Tibial nerve (tissue), 4 donors: ENCODE measurements around the gene VLDLR. TPM values are rescaled to one million over a fixed set of nuclear protein-coding genes. Genes with fewer than 3 reads are reported as not detected.

Source experiments
- DNase-seq, 2 donors: peaks; one replicate each; pipeline ENCODE4 v3.0.0-alpha.2; 2019; ENCODE audit warnings: low spot score in 2 of 2
- H3K27ac ChIP-seq, 4 donors: fragments of 200-600 bp; sonication (generic) in 3 of 4; one replicate each; pipeline ENCODE4 v1.5.1; 2017 to 2019; ENCODE audit warnings: mild to moderate bottlenecking in 1 of 4
- H3K27me3 ChIP-seq, 2 donors: fragments of 200-600 bp; sonication (generic) in 1 of 2; one replicate each; pipeline versions ENCODE4 v1.5.1 to v1.6.0; 2017 to 2019
- H3K36me3 ChIP-seq, 3 donors: fragments of 200-600 bp; sonication (generic); one replicate each; pipeline ENCODE4 v1.5.1; 2018 to 2019
- H3K4me1 ChIP-seq, 4 donors: fragments of 200-600 bp; sonication (generic) in 3 of 4; one replicate each; pipeline ENCODE4 v1.5.1; 2017 to 2019
- H3K4me3 ChIP-seq, 4 donors: fragments of 200-600 bp; sonication (generic) in 3 of 4; one replicate each; pipeline ENCODE4 v1.5.1; 2017 to 2019; ENCODE audit warnings: mild to moderate bottlenecking in 1 of 4, moderate library complexity in 1 of 4
- H3K9me3 ChIP-seq, 4 donors: fragments of 200-600 bp; sonication (generic) in 3 of 4; one replicate each; pipeline ENCODE4 v1.5.1; 2017 to 2019
- EP300 ChIP-seq, 2 donors: sonication (generic); formaldehyde crosslinking; IDR thresholded peaks; one replicate each; pipeline ENCODE4 v1.6.1; 2017; ENCODE audit warnings: antibody characterized with exemption in 2 of 2, mild to moderate bottlenecking in 1 of 2
- POLR2A ChIP-seq, 2 donors: fragments of 450-650 bp; IDR thresholded peaks; one replicate each; pipeline ENCODE4 v1.6.1; 2017; ENCODE audit warnings: antibody characterized with exemption in 2 of 2, mild to moderate bottlenecking in 2 of 2, moderate library complexity in 2 of 2
- WGBS, 2 donors: methylation state at CpG; one replicate each; pipeline ENCODE4 v1.1.5; 2018; 5-methylcytosine and 5-hydroxymethylcytosine counted together
- total RNA-seq, 4 donors: library from RNA; depleted of rRNA; stranded (reverse); fragments of >200 nt; gene quantifications; one replicate each; pipeline ENCODE4 v1.1.0, GENCODE V29; 2016
- TF ChIP-seq, protein P1 (sequence below), 5 experiments: fragments of 200-600 bp in 3 of 5; fragments of 450-650 bp in 2 of 5; sonication (generic) in 3 of 5; IDR thresholded peaks; one replicate each; pipeline ENCODE4 v1.5.1; 2016 to 2019; ENCODE audit warnings: antibody characterized with exemption in 5 of 5, mild to moderate bottlenecking in 3 of 5, moderate library complexity in 2 of 5

Gene VLDLR
- total RNA-seq, 4 donors from 2014 or later = 9.0 to 14.0 (median 11.1) TPM

DNA sequence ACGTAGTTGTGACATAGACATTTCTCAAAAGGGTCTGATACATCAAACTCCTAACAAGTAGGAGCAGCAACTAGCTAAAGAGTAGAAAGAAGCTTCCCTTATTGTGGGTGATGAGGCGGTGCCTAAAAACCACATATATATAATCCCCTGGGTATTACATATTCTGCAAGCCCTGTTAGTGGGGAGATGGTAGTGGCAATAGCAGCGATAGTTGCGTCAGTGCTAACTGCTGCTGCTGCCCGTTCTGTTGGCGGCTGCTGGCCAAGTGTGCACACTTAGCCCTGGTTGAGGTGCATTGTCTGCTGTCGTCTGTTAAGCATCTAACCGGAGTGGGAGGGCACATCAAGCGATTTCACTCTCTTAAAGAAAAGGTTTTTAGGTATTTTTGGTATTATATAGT is 35.8 kb downstream of the VLDLR start:
- DNase-seq = no peak
- Histone ChIP-seq H3K27me3 (no peaks in the 10 kb centered on the region), H3K9me3 (no peaks in the 10 kb centered on the region), H3K27ac (no peak overlapping the region), H3K4me3 (no peak overlapping the region), H3K4me1 (no peaks in the 10 kb centered on the region), H3K36me3 (peaks cover 0 to 27% (median 0%) of the 10 kb centered on the region in 3 donors)
- 86 to 88% methylated on average over 9 of the region's 9 CpGs for WGBS, 2 donors
- TF ChIP-seq, protein P1, sequence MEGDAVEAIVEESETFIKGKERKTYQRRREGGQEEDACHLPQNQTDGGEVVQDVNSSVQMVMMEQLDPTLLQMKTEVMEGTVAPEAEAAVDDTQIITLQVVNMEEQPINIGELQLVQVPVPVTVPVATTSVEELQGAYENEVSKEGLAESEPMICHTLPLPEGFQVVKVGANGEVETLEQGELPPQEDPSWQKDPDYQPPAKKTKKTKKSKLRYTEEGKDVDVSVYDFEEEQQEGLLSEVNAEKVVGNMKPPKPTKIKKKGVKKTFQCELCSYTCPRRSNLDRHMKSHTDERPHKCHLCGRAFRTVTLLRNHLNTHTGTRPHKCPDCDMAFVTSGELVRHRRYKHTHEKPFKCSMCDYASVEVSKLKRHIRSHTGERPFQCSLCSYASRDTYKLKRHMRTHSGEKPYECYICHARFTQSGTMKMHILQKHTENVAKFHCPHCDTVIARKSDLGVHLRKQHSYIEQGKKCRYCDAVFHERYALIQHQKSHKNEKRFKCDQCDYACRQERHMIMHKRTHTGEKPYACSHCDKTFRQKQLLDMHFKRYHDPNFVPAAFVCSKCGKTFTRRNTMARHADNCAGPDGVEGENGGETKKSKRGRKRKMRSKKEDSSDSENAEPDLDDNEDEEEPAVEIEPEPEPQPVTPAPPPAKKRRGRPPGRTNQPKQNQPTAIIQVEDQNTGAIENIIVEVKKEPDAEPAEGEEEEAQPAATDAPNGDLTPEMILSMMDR (IDR thresholded peaks at IDR 0.05) = no peak
- TF ChIP-seq EP300 (IDR thresholded peaks at IDR 0.05) (no peak), POLR2A (IDR thresholded peaks at IDR 0.05) (no peak)

DNA sequence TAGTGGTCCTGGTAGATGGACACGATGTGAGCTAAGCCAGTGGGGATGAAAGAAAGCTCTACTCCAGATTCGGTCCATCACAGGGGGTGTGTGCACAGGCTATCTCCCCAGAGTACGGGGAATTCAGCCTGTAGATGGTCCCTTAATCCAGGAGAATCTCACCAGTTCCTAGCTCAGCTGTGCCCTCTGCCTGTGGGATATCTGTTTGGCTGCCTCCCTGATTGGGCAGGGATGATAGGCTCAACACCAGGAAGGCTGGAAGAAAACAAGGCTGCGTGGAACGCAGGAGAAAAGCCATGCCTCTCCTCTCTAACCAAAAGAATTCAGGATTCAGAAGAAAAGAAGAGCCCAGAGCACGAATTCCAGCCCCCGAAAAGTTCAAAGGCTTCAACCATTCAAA is 40.9 kb downstream of the VLDLR start:
- Histone ChIP-seq H3K27ac (no peak overlapping the region), H3K9me3 (no peaks in the 10 kb centered on the region), H3K4me3 (no peak overlapping the region), H3K4me1 (peaks cover 0 to 11% (median 0%) of the 10 kb centered on the region in 4 donors), H3K27me3 (no peaks in the 10 kb centered on the region), H3K36me3 (peaks cover 0 to 3% (median 0%) of the 10 kb centered on the region in 3 donors)
- WGBS, 2 donors = 86 to 87% methylated on average over 7 of the region's 7 CpGs
- DNase-seq = no peak
- TF ChIP-seq EP300 (IDR thresholded peaks at IDR 0.05) = no peak
- TF ChIP-seq POLR2A (IDR thresholded peaks at IDR 0.05) = no peak
- TF ChIP-seq, protein P1 (IDR thresholded peaks at IDR 0.05) = no peak

DNA sequence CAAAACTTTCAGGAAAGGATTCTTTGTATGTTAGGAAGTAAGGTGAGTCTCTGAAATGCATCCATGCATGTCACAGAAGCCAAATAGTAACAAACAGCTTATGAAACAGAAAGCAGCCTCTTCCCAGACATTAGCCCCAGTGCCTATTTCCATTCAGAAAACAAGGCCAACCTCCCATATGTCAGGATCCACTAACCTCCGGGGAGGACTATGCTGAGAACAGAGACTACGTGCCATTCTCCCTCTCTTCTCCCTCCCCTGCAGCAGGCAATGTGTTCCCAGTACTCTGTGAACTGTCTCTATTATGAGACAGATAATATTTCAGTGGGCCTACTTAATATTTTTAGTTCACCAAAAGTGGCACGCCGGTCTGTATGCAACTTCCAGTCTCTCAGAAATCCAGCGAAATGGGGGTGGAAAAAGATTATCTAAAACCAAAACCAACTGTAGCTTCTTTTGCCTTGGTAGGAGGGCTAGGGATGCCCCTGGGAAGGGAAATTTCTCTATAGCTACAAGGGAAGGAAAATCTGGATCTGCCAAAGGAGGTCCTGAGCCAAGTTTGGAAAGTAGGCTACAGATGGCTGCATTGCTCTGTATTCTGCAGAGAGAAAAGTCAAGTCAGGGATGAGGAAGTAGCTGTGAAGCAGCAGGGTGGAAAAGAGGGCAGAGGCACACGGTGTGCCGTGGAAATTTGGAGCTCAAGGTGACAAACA is 42.0 kb downstream of the VLDLR start:
- H3K4me1 ChIP-seq = peaks cover 0 to 11% (median 0%) of the 10 kb centered on the region in 4 donors
- TF ChIP-seq POLR2A (IDR thresholded peaks at IDR 0.05) (no peak), EP300 (IDR thresholded peaks at IDR 0.05) (no peak)
- TF ChIP-seq, protein P1 (IDR thresholded peaks at IDR 0.05) = no peak
- DNase-seq = no peak
- H3K27ac ChIP-seq = no peak overlapping the region
- 71 to 72% methylated on average over 7 of the region's 7 CpGs for WGBS, 2 donors
- H3K4me3 ChIP-seq = no peak overlapping the region
- peaks cover 0 to 3% (median 0%) of the 10 kb centered on the region in 3 donors for H3K36me3 ChIP-seq
- no peaks in the 10 kb centered on the region for H3K27me3 ChIP-seq
- H3K9me3 ChIP-seq = no peaks in the 10 kb centered on the region

DNA sequence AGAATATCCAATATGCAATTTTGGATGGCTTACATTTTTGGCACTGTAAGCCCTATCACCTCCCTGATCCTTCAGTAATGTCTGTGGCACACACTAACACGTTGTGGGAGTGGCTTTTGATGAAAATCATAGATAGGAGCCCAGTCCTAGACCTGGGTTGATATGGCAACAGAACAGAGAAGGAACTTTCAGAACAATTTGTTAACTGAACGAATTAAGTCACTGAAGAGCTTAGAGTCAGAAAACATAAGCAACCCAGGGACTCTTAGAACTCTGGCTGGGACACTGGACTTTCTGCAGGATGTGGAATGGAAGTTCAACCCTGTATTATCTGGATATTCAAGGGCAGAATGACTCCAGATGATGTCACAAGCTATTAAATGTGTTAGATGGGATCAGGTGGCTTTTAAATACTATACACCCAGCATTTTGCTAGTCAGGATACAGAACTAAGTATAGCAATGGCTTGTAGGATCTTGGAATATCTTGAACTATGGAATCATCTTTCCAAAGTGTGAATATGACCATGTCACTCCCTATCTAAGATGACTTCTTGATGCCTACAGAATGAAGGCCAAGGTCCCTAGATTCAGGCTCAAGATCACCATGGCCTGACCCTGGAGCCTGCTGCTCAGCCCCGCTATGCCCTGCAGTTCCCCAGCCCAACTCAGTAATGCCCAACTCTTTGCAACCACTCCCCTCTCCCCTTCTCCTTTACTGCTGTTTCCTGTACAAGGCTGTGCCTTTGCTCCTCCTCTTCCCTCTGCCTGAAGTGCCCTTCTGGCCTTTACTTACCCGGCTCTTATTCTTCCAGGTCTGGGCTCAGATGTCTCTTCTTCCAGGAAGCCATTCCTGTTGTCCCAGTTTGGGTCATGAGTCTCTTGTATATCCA is 42.8 kb downstream of the VLDLR start:
- Histone ChIP-seq H3K9me3 (no peaks in the 10 kb centered on the region), H3K4me1 (peaks cover 0 to 11% (median 0%) of the 10 kb centered on the region in 4 donors), H3K36me3 (peaks cover 0 to 3% (median 0%) of the 10 kb centered on the region in 3 donors), H3K27me3 (no peaks in the 10 kb centered on the region), H3K27ac (no peak overlapping the region), H3K4me3 (no peak overlapping the region)
- WGBS, 2 donors = 67 to 73% methylated on average over 4 of the region's 4 CpGs
- TF ChIP-seq, protein P1 (IDR thresholded peaks at IDR 0.05) = no peak
- DNase-seq = no peak

DNA sequence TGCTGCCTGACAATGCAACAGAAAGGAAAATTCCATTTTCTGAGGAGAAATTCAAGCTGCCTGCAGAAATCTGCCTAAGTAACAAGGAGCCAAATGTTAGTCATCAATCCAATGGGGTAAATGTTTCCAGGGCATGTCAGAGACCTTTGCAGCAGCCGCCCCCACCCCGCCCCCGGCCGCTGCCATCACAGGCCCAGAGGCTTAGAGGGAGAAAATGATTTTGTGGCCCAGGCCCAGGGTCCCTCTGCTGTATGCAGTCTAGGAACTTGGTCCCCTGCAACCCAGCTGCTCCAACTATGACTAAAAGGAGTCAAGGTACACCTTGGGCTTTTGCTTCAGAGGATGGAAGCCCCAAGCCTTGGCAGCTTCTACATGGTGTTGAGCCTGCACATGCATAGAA is 45.0 kb downstream of the VLDLR start:
- Histone ChIP-seq H3K27ac (no peak overlapping the region), H3K4me1 (peaks cover 0 to 11% (median 0%) of the 10 kb centered on the region in 4 donors), H3K27me3 (no peaks in the 10 kb centered on the region), H3K9me3 (no peaks in the 10 kb centered on the region), H3K4me3 (no peak overlapping the region), H3K36me3 (peaks cover 0 to 3% (median 0%) of the 10 kb centered on the region in 3 donors)
- WGBS, 2 donors = 93 to 100% methylated on average over 4 of the region's 4 CpGs
- TF ChIP-seq EP300 (IDR thresholded peaks at IDR 0.05) = no peak
- TF ChIP-seq, protein P1 (IDR thresholded peaks at IDR 0.05) = no peak
- no peak for DNase-seq
